NCI-H345 treated with DMSO at 0.1 percent for 48 hours (cell line): ENCODE results near the gene TAS2R31.

ENCODE experiments used
- DNase-seq: peaks from one replicate; lab custom pipeline; 2025; ENCODE audit not compliant: unreplicated experiment; lab: John Stamatoyannopoulos, UW

TAS2R31 gene

DNA sequence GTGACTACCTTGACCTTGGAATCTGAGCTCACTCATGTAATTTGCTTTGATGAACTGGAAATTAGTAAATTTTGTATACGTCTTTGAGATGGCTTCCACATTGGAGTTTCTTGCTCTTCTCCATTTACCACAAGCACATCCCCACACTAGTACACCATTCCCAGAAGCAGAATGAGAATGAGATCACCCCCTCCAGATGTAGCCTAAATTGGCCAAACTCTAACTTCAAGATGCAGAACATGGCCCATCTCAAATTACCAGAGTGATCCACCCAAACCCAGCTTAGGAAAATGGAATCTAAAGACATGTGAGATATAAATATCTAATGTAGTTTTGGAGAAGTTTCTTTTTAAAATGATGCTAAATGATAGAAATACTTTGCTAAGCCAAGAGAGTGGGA, 23.6 kb downstream of the TAS2R31 start:
- DNase-seq: no peak

DNA sequence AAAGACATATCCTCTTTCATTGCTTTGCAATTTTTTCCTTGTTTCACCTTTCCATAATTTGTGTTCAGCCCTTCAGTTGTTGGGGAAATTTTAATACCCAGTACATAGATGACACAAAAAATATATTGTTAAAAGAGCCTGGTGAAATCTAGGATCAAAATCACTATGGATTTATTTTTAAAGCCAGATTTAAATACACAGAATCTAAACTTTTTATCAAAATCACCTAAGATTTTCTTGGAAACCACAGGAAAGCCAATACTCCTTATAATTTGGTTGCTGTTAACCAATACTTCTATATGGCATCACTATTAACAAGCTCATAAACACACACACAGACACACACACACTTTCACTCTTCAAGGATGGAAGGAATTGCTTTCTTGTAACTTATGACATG, 33.0 kb downstream of the TAS2R31 start, which contains the start of gene TAS2R20:
Gene TAS2R20, minus strand, starts transcription at position 101 of the 400 bp plus-strand sequence. CDS start 429 bp downstream, outside the sequence.
- no peak for DNase-seq

DNA sequence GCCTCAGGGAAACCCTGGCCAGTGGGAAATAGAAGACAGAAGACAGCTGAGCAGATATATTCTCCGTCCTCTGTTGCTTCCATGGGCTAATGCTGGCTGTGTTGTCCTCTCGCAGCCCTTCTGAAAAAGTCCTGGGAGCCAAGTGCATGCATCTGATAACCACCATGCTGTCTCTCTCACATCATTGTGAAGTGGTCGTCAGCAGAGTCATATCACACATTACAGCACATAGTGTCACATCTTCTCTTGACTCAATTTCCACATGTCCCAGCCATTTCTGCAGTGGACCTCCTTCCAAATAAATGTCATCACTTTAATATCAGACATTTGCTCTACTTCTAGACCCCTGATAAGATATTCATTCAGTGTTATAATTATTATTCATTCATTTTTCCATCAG, 36.9 kb downstream of the TAS2R31 start:
- DNase-seq: no peak

DNA sequence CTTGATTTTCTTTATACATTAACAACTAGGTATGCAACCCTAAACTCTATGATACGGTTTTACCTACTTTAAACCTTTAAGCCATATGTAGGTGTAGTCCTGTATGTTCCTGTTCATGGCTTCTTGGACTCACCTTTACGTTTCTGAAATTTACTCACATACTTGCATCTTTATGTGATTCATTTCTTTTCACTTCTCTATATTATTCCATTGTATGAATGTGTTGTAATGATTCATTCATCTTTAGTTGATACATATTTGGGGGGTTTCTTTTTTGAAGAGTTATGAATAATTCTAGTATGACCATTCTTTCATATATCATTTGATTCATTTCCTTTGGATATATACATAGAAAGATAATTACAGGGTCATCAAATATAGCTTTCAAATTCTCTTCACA, 42.1 kb downstream of the TAS2R31 start:
- no peak for DNase-seq

DNA sequence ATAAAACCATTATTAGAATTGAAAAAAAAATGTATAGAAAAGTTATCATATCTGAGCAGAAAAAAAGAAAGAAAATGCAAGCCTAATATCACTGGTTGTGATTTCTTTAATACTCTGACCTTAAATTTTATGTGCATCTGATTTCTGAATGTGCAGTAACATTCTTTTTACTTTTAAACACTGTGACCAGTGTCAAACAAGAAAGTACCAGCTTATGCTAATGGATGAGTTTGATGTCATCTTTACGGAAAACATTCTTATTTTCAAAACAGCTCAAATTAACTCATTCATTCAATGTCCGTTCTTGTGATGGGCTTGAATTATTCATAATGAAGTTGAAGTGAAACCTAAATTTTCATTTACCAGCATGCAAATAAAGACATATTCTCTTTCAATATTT, 44.4 kb downstream of the TAS2R31 start, which contains the start of gene TAS2R50:
Gene TAS2R50, minus strand, starts transcription at position 101 of the 400 bp plus-strand sequence. Its CDS starts 52 bp downstream, at position 49.
- DNase-seq: no peak

DNA sequence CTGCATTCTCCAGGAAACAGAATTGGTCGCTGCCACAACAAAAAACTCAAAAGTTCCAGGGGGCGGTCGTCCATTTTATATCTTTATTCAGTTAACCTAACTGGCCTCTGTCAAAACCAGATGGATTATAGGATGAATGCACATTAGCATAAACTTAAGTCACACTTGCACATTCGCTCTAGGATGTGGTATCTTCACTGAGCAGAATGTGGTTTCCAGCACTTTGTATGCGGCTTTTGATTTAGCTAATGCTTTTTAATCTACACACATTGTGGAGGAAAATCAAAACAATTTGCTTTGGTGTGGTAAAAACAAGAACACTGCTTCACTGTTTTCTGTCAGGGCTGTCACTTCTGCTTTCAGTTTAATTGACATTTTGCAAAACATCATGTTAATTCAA, 49.0 kb downstream of the TAS2R31 start:
- no peak for DNase-seq
